ENCODE results near the gene SIRPA. TPM values are rescaled to one million over a fixed set of nuclear protein-coding genes. Genes with fewer than 3 reads are reported as not detected.
"Not testable (repeated sequence)": the region's sequence is repeated elsewhere in the genome, so short reads cannot be mapped to it uniquely, and the experiment has no call there.

The SIRPA gene
- polyA plus RNA-seq, 4 donors = 25.1 to 30.2 (median 26.6) TPM

- DNase-seq (ENCODE audit: low read depth in 4 of 4, low spot score in 2 of 4) = no peak
These were observed 7.0 kb downstream of the SIRPA start for GRCh38 chr20:1902188-1902587.

- no peak for DNase-seq (ENCODE audit: low read depth in 4 of 4, low spot score in 2 of 4)
These were observed 8.9 kb downstream of the SIRPA start for GRCh38 chr20:1904135-1904534.

DNA sequence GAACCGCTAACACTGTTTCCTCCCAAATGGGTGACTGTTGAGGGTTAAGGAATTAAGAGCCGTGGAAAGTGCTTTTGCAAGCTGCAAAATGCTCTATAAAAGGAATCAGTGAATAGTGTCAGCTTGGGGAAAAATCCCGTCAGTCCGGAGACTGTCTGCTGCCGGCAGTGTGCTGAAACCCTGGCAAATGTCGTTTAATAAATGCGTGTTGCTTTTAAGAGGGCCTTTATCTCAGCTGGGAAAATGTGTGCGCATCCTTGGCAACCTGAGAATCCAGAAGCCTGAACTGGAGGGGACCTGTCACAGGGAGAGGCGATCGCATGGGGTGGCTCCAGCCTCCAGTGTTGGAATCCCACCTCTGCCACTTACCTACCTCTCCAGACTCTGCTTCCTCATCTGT lies 9.8 kb downstream of the SIRPA start:
- DNase-seq (ENCODE audit: low read depth in 4 of 4, low spot score in 2 of 4) = no peak

- DNase-seq (ENCODE audit: low read depth in 4 of 4, low spot score in 2 of 4) = no peak
These were observed 10.5 kb downstream of the SIRPA start for GRCh38 chr20:1905693-1906092.

DNA sequence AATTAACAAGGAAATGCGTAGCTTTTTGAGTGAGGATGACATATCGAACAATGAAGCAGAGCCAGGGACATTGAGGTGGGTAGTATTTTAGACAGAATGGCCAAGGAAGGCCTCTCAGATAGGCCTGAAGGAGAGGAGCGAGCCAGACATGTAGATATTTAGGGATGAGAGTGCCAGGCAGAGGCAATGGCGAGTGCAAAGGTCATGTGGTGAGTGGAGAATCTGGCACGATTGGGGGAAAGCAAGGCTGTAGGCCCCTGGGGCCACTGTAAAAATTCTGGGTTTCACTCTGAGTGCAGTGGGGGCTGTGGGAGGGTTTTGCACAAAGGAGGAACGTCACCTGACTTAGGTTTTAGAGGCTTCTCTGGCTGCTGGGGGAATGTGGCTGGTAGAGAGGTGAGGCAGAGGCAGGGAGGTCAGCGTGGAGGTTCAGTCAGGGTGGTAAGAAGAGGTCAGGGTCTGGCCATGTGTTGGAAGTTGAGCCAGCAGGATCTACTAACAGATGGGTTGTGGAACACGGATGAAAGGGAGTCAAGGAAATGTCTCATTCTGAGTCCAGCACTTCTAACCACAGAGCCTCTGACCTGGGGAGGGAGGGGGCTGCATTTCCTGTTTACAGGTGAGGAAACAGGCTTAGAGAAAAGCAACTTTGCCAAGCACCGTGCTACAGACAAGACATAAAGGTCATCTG lies 11.3 kb downstream of the SIRPA start:
- no peak for DNase-seq (ENCODE audit: low read depth in 4 of 4, low spot score in 2 of 4)

GRCh38 chr20:1907586-1907985 lies 12.4 kb downstream of the SIRPA start:
- no peak for DNase-seq (ENCODE audit: low read depth in 4 of 4, low spot score in 2 of 4)

- DNase-seq (ENCODE audit: low read depth in 4 of 4, low spot score in 2 of 4) = no peak
These were observed 13.0 kb downstream of the SIRPA start for GRCh38 chr20:1908191-1908590.

- DNase-seq (ENCODE audit: low read depth in 4 of 4, low spot score in 2 of 4) = no peak
These were observed 13.9 kb downstream of the SIRPA start for GRCh38 chr20:1909097-1909496.

GRCh38 chr20:1911536-1911935 lies 16.3 kb downstream of the SIRPA start:
- no peak for DNase-seq (ENCODE audit: low read depth in 4 of 4, low spot score in 2 of 4)

- no peak for DNase-seq (ENCODE audit: low read depth in 4 of 4, low spot score in 2 of 4)
These were observed 16.8 kb downstream of the SIRPA start for GRCh38 chr20:1912053-1912452.

DNA sequence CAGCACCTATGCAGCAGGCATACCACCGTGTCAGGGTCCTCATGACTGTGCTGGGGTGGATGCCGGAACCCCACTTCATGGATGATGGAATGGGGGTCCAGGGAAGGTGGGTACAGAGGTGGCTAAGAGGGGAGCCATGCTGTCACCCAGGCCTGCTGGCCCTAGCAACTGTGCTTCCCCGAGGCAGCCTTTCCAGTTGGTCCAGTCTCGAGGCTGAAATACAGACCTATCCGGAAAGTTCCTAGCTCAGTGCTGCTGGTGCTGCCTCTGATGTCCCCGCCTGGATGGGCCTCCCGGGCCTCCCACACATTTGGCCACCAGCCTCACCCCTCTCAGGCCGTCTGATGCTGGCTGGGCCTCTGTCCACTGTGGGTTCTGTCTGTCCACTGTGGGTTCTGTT lies 17.4 kb downstream of the SIRPA start:
- DNase-seq (ENCODE audit: low read depth in 4 of 4, low spot score in 2 of 4) = no peak

- not testable (repeated sequence) for DNase-seq (ENCODE audit: low read depth in 4 of 4, low spot score in 2 of 4)
These were observed 20.0 kb downstream of the SIRPA start for GRCh38 chr20:1915233-1915632.

DNA sequence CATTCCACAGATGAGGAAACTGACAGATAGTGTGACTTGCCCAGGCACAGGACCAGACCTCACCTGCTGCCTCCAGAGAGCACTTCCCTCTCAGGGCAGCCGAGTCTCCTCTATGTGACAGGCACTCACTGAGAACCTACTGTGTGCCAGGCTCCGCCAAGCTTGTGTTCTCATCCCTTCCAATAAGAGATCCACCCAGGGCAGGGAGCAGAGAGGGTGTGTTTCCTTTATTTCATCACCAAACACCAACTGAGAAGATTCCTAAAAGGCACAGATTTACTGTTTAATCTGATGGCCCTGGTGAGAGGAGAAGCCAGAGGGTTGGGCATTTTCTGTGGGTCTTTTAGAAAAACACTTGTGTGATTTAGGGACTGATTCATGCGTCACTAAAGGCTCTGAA lies 20.5 kb downstream of the SIRPA start:
- no peak for DNase-seq (ENCODE audit: low read depth in 4 of 4, low spot score in 2 of 4)

DNA sequence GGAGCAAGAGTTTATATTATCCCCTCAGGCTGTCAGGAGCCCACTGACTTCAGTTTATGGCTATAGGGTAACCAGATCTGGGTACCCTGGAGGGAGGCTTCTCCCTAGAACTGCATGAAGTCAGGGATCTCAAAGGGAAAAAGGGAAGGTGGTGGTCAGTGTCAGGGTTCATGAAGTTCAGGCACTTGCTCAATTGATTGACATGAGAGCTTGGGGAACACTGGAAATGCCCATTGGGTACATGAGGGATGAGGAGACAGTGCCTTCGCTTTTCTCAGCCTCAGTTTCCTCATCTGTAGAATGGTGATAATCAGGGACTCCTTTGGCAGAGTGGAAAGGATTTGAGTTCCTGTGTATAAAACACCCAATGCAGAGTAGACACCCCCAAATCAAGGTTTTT lies 22.6 kb downstream of the SIRPA start:
- DNase-seq (ENCODE audit: low read depth in 4 of 4, low spot score in 2 of 4) = no peak

DNA sequence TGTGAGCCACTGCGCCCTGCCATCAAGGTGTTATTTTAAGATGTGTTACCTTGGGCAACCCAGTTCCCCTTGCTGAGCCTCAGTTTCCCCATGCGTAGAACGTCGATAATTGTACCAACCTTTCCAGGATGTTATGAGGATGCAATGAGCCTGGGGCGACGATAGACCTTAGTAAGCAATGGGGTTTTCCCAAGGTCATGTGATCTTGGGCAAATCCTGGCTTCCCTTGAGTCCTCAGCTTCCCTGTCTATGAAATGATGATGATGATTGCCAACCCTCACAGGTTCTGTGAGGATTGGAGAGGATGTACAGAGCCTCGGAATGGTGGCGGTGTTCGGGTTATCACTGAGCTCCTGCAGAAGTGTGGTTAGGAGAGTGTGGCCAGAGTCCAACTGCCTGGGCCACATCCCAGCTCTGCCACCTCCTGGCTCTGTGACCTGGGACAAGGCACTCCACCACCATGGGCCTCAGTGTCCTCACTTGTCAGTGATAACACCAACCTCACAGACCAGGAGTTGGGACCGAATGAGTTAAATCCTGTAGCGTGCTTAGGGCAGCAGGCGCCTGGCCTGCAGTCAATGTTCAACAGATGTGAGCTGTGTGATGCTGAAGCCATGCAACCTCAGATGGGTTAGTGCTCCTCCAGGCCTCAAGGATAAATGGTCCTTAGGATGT lies 23.4 kb downstream of the SIRPA start:
- no peak for DNase-seq (ENCODE audit: low read depth in 4 of 4, low spot score in 2 of 4)

DNA sequence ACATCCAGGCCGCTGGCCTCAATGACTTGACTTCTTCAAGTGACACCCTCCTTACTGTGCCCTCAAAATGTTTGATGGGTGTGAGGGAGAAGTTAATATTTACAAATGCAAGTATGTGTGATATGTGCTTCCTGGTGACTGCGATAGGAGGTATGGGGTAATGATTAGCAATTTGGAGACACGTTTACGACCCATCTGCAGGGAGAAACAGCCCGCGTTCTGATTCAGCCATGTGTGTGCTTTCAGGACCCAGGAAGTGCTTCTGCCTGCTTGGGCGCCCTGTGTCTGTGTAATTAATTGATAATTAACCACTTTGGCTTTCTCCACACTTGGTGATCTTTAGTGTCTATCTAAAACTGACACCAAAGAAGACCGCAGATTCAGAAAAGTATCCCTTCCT lies 25.0 kb downstream of the SIRPA start:
- DNase-seq (ENCODE audit: low read depth in 4 of 4, low spot score in 2 of 4) = no peak

GRCh38 chr20:1920826-1921225 lies 25.6 kb downstream of the SIRPA start:
- no peak for DNase-seq (ENCODE audit: low read depth in 4 of 4, low spot score in 2 of 4)

DNA sequence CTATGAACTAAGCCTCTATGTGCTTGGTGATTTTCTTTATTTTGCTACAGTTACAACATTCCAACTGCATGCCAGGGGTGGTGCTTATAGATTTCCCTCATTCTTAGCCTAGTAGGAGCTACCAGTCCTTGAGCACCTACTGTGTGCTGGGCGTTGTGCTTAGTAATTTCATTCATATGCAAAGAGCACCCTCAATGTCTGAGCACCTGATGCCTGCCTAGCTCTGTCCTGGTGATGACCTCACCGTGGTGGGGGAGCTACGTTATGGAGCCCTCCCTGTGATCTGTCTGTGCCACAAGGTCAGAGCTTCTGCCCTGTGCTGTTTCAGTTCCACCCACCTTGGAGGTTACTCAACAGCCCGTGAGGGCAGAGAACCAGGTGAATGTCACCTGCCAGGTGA lies 26.8 kb downstream of the SIRPA start:
- DNase-seq (ENCODE audit: low read depth in 4 of 4, low spot score in 2 of 4) = not testable (repeated sequence)

DNA sequence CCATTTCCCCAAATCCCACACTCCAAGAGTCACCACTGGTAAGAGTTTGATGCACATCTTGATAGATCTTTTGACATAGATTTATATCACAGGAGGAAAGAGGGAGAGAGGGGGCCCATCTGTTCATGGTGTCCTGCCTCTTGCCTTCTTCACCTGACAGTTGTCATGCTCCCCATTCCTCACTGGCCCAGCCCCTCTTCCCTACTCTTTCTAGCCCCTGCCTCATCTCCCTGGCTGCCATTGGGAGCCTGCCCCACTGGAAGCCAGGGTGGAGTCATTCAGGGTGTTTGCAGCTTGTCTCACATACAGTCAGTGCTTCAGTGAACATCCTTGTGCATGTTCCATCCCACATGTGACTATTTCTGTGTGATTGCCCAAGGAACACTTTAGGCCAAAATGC lies 27.6 kb downstream of the SIRPA start:
- no peak for DNase-seq (ENCODE audit: low read depth in 4 of 4, low spot score in 2 of 4)

- no peak for DNase-seq (ENCODE audit: low read depth in 4 of 4, low spot score in 2 of 4)
These were observed 30.0 kb downstream of the SIRPA start for GRCh38 chr20:1924910-1925861.

GRCh38 chr20:1926237-1926636 lies 31.0 kb downstream of the SIRPA start:
- DNase-seq (ENCODE audit: low read depth in 4 of 4, low spot score in 2 of 4) = no peak

Measured in left renal cortex interstitium (tissue), 4 donors.